Ascending aorta (tissue), 2 donors: ENCODE results near the gene HEXIM2. TPM values are rescaled to one million over a fixed set of nuclear protein-coding genes. Genes with fewer than 3 reads are reported as not detected.

Experiments used
- DNase-seq, 2 donors: peaks; one replicate each; pipeline ENCODE4 v3.0.0-alpha.2; 2019; ENCODE audit warnings: low spot score in 2 of 2
- H3K27ac ChIP-seq, 2 donors: fragments of 200-600 bp; sonication (generic); one replicate each; pipeline ENCODE4 v1.5.1; 2016 to 2017; ENCODE audit warnings: mild to moderate bottlenecking in 1 of 2
- H3K27me3 ChIP-seq: fragments of 200-600 bp; sonication (generic); one replicate; pipeline ENCODE4 v1.5.1; 2017
- H3K36me3 ChIP-seq, 2 donors: fragments of 200-600 bp; sonication (generic); one replicate each; pipeline ENCODE4 v1.5.1; 2016
- H3K4me1 ChIP-seq, 2 donors: fragments of 200-600 bp; sonication (generic); one replicate each; pipeline ENCODE4 v1.5.1; 2016 to 2017; ENCODE audit warnings: mild to moderate bottlenecking in 1 of 2
- H3K4me3 ChIP-seq, 2 donors: fragments of 200-600 bp; sonication (generic); one replicate each; pipeline ENCODE4 v1.5.1; 2016 to 2017; ENCODE audit warnings: mild to moderate bottlenecking in 1 of 2
- H3K9me3 ChIP-seq, 2 donors: fragments of 200-600 bp; sonication (generic); one replicate each; pipeline ENCODE4 v1.5.1; 2016
- CTCF ChIP-seq, 3 experiments: fragments of 200-600 bp in 2 of 3; fragments of 450-650 bp in 1 of 3; sonication (generic) in 2 of 3; IDR thresholded peaks; one replicate each; pipeline ENCODE4 v1.5.1; 2016 to 2019; ENCODE audit warnings: antibody characterized with exemption in 3 of 3, mild to moderate bottlenecking in 1 of 3, moderate library complexity in 1 of 3
- intact Hi-C: fragments of 100-400 bp; cut with DNase I; formaldehyde crosslinking; loops from one replicate; pipeline ENCODE4 v1.15.1; 2023
- total RNA-seq: library from RNA; depleted of rRNA; stranded (reverse); fragments of >200 nt; gene quantifications from one replicate; pipeline ENCODE4 v1.1.0, GENCODE V29; 2016

Gene HEXIM2
- total RNA-seq, 1 donor from 2014 or later, result 1.4 TPM

DNA sequence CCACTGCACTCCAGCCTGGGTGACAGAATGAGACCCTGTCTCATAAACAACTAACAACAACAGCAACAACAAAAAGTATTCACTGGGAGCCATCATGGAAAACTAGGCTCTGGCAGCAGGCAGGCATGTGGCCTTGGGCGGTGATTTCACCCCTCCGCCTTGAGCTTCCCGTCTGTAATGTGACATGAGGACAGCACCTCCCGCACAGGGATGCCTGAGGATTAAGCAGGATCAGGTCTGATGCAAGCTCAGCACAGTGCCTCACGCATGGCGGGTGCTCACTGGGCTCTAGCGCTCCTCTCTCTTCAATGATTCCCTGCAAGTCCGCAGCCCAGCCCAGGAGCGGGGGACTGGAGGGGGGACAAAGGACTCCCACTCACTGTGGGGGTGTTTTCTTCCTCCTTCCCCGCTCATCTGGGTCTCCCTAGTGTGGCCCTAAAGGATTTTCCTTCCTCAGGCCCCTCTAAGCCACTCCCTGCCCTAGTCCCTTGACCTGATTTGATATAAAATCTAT is 32.2 kb upstream of the HEXIM2 start:
- Histone ChIP-seq H3K4me1 (peaks cover 4 to 47% of the 10 kb centered on the region in 2 donors), H3K4me3 (no peak overlapping the region), H3K27me3 (no peaks in the 10 kb centered on the region), H3K9me3 (no peaks in the 10 kb centered on the region), H3K27ac (peak overlapping the region; percentile 95 to 97), H3K36me3 (no peaks in the 10 kb centered on the region)
- no peak for TF ChIP-seq CTCF (IDR thresholded peaks at IDR 0.05)
- intact Hi-C loops, result no loop called here
- peak in 1 of 2 donors; percentile 63 for DNase-seq

GRCh38 chr17:45129940-45130680 is 31.6 kb upstream of the HEXIM2 start:
- H3K4me3 ChIP-seq, result peak overlapping the region in 1 of 2 donors; percentile 94
- no peaks in the 10 kb centered on the region for H3K9me3 ChIP-seq
- TF ChIP-seq CTCF (IDR thresholded peaks at IDR 0.05), result no peak
- H3K27ac ChIP-seq, result peak overlapping the region; percentile 95 to 97
- intact Hi-C loops, result no loop called here
- no peaks in the 10 kb centered on the region for H3K36me3 ChIP-seq
- H3K27me3 ChIP-seq, result no peaks in the 10 kb centered on the region
- peaks cover 3 to 43% of the 10 kb centered on the region in 2 donors for H3K4me1 ChIP-seq
- DNase-seq, result peak in 1 of 2 donors; percentile 63

DNA sequence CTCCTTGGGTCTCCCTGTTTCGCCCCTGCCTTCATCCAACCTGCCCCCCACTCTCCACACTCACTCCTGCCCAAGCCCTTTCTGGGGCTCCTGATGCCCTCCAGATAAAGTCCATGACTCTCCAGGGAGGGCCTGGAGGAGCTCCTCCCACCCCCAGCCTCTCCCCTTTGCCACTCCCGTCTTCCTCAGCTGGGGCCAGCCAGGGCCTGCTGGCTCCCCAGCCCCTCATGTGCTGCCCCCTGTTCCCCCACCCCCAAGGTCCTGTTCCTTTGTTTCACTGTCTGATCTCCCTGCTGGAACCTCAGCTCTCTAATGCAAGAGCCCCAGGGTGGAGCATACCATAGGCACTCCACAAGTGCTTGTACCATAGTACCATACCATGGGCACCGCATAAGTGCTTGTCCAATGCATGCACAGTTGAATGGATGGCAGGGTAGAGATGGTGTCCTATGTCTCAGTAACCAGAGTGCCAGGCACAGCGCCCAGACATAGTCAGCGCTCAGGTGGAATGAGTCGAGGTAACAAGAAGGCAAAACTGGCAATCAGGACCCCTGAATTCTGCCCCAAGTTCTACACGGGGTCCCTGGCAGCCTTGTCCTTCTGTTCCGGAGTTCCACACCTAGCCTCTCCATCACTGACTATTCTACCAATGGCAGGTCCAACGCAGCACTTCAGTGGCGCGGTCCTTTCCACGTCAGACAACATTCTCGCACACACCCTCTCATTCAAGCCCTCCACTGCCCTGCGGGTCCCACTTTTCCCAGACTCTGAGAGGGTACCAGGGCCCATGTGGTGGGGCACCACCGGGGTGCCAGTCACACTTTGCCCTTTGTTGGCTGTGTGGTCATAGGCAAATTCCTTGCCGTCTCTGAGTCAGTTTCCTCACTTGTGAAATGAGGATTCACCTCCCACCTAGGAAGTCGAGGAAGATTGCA is 30.7 kb upstream of the HEXIM2 start:
- Histone ChIP-seq H3K4me1 (peaks cover 3 to 45% of the 10 kb centered on the region in 2 donors), H3K36me3 (no peaks in the 10 kb centered on the region), H3K27me3 (no peaks in the 10 kb centered on the region), H3K9me3 (no peaks in the 10 kb centered on the region), H3K4me3 (peak overlapping the region; percentile 94 to 98), H3K27ac (peak overlapping the region; percentile 95 to 97)
- intact Hi-C loops, result no loop called here
- no peak for TF ChIP-seq CTCF (IDR thresholded peaks at IDR 0.05)
- peak in 1 of 2 donors; percentile 63 for DNase-seq

DNA sequence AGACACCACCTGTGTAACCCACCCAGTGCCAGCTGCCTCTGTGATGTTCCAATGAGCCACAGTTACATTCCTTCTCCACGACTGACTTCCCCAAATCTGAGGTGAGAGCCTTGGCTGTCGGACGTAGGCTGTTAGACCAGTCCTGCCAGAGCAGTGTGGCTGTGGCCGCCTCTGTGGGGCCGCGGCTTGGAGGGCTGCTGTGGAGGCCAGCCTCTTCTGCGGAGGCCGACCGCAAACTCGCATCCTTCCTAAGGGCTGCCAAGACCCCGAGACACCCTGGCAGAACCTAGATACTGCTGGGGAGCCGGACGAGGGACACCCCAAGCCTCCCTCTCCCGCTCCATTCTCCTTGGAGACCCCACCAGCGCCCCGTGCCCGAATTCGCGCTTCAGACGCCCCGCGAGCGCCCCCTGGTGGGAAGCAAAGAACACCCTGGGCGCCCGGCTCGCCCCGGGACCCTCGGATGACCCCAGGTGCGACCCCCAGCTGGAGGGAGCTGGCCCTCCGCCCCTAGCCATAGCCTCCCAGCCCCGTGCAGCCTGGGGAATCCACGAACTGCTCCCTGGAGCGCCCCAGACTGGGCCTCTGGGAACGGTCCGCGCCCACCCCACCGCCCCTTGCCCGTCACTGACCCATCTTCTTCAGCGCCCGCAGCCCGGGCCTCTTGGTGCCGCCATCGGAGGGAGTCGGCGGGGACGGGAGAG is 29.9 kb upstream of the HEXIM2 start:
- Histone ChIP-seq H3K4me3 (peak overlapping the region; percentile 94 to 98), H3K27ac (peak overlapping the region; percentile 95 to 97), H3K27me3 (no peaks in the 10 kb centered on the region), H3K4me1 (peaks cover 8 to 48% of the 10 kb centered on the region in 2 donors), H3K9me3 (no peaks in the 10 kb centered on the region), H3K36me3 (no peaks in the 10 kb centered on the region)
- peak; percentile 81 to 98 (median 95) for TF ChIP-seq CTCF (IDR thresholded peaks at IDR 0.05)
- DNase-seq, result peak in 1 of 2 donors; percentile 69
- intact Hi-C loops, result loop anchor here (2.0 kb wide), 5 partner anchors 33 to 211 kb away; partner anchors contain the start of genes DCAKD and NMT1

DNA sequence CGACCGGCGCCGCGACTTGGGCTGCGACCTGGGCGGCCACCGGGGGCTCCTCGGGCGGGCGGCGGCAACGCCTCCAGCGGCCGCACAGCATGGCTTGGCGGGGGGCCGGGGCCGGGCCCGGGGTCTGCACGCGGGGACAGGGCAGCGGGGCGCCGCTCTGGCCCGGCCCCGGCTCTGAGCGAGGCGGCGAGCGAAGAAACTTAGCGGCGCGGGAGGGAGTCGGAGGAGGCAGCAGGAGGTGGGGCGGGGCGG is 29.4 kb upstream of the HEXIM2 start, which contains the start of gene PLCD3:
Gene PLCD3 (minus strand): TSS at position 196 of the 252 bp plus-strand sequence. CDS start 105 bp downstream, at position 91.
- intact Hi-C loops, result loop anchor here (2.0 kb wide), 5 partner anchors 33 to 211 kb away; partner anchors contain the start of genes DCAKD and NMT1
- DNase-seq, result no peak

More for the DNA sequence above, 29.4 kb upstream of the HEXIM2 start, which contains the start of gene PLCD3:
- H3K27ac ChIP-seq, result peak within 1 kb of the TSS; percentile 95 to 97
- no peak for TF ChIP-seq CTCF (IDR thresholded peaks at IDR 0.05)
- H3K4me3 ChIP-seq, result peak within 1 kb of the TSS; percentile 94 to 98
- H3K4me1 ChIP-seq, result peaks cover 7 to 47% of the 10 kb centered on the region in 2 donors
- H3K27me3 ChIP-seq, result no peaks in the 10 kb centered on the region
- no peaks in the 10 kb centered on the region for H3K9me3 ChIP-seq
- H3K36me3 ChIP-seq, result no peaks in the 10 kb centered on the region
